ENCODE results near the gene GNG8.

GRCh38 chr19:46621191-46622117 is 14.5 kb downstream of the GNG8 start:
- TF ChIP-seq POLR2AphosphoS5 (IDR thresholded peaks at IDR 0.05; ENCODE audit: low read depth, low read length): no peak
- TF ChIP-seq EZH2 (IDR thresholded peaks at IDR 0.05): no peak
- TF ChIP-seq CTCF (IDR thresholded peaks at IDR 0.05 in 2 of 3, conservative IDR thresholded peaks at IDR 0.05 in 1 of 3; ENCODE audit: borderline replicate concordance in 1 of 3, insufficient read depth in 1 of 3, low read depth in 2 of 3, low read length in 2 of 3): peak in 2 of 3 experiments; percentile 34 to 44; a peak in 4 of 6 replicates
- no peak for TF ChIP-seq MAX (IDR thresholded peaks at IDR 0.05)
- TF ChIP-seq REST (IDR thresholded peaks at IDR 0.05; ENCODE audit: low read depth): no peak
- no peak for TF ChIP-seq POLR2A (IDR thresholded peaks at IDR 0.05; ENCODE audit: borderline replicate concordance, extremely low read depth, insufficient read depth, insufficient read length)
- no peak for TF ChIP-seq SIN3A (IDR thresholded peaks at IDR 0.05; ENCODE audit: low read depth)
- TF ChIP-seq, protein P1, sequence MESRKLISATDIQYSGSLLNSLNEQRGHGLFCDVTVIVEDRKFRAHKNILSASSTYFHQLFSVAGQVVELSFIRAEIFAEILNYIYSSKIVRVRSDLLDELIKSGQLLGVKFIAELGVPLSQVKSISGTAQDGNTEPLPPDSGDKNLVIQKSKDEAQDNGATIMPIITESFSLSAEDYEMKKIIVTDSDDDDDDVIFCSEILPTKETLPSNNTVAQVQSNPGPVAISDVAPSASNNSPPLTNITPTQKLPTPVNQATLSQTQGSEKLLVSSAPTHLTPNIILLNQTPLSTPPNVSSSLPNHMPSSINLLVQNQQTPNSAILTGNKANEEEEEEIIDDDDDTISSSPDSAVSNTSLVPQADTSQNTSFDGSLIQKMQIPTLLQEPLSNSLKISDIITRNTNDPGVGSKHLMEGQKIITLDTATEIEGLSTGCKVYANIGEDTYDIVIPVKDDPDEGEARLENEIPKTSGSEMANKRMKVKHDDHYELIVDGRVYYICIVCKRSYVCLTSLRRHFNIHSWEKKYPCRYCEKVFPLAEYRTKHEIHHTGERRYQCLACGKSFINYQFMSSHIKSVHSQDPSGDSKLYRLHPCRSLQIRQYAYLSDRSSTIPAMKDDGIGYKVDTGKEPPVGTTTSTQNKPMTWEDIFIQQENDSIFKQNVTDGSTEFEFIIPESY (IDR thresholded peaks at IDR 0.05; ENCODE audit: extremely low read depth, insufficient replicate concordance, low read length): no peak

Measured in HCT116 (cell line).